K562 (cell line): Measurements from ENCODE around the gene SPTBN2. TPM values are rescaled to one million over a fixed set of nuclear protein-coding genes. Genes with fewer than 3 reads are reported as not detected.

Source experiments
- CEBPZ ChIP-seq: fragments of 150-350 bp; IDR thresholded peaks from 2 replicates; pipeline ENCODE4 v1.6.1; 2014; ENCODE audit warnings: low read depth, mild to moderate bottlenecking, low read length, borderline replicate concordance
- DNMT1 ChIP-seq: fragments of 450-650 bp; IDR thresholded peaks from 2 replicates; pipeline ENCODE4 v1.6.1; 2016; ENCODE audit warnings: antibody characterized with exemption, mild to moderate bottlenecking
- HDAC3 ChIP-seq: fragments of 450-650 bp; IDR thresholded peaks from 2 replicates; pipeline ENCODE4 v1.6.1; 2018; ENCODE audit warnings: borderline replicate concordance, mild to moderate bottlenecking, moderate library complexity; ENCODE audit not compliant: partially characterized antibody
- LARP7 ChIP-seq: fragments of 450-650 bp; IDR thresholded peaks from 2 replicates; pipeline ENCODE4 v1.6.1; 2016
- NBN ChIP-seq: fragments of 450-650 bp; IDR thresholded peaks from 2 replicates; pipeline ENCODE4 v1.6.1; 2016; ENCODE audit warnings: low read depth, mild to moderate bottlenecking
- NFE2 ChIP-seq: IDR thresholded peaks from 2 replicates; pipeline ENCODE4 v1.6.1; 2014; ENCODE audit warnings: antibody characterized with exemption, low read depth
- POLR3A ChIP-seq: IDR thresholded peaks from 2 replicates; pipeline ENCODE4 v1.6.1; 2011; ENCODE audit warnings: borderline replicate concordance, mild to moderate bottlenecking, moderate library complexity; ENCODE audit not compliant: insufficient read length, insufficient read depth; ENCODE audit errors: extremely low read depth
- RFX1 ChIP-seq: fragments of 450-650 bp; IDR thresholded peaks from 2 replicates; pipeline ENCODE4 v1.6.1; 2016; ENCODE audit warnings: mild to moderate bottlenecking, moderate library complexity
- SMARCA5 ChIP-seq: fragments of 450-650 bp; IDR thresholded peaks from 2 replicates; pipeline ENCODE4 v1.6.1; 2016
- STAT6 ChIP-seq: sonication (generic); formaldehyde crosslinking; IDR thresholded peaks from 2 replicates; pipeline ENCODE4 v1.8.1; 2023; ENCODE audit warnings: mild to moderate bottlenecking, missing genetic modification reagents
- VEZF1 ChIP-seq: fragments of 200-800 bp; sonication (Bioruptor generic); IDR thresholded peaks from 2 replicates; pipeline ENCODE4 v1.6.1; 2017; ENCODE audit warnings: missing genetic modification characterization, missing compliant biosample characterization
- YY1 ChIP-seq, 3 experiments: IDR thresholded peaks; 2 replicates each; pipeline ENCODE4 v1.6.1; 2011; ENCODE audit warnings: low read length in 2 of 3, mild to moderate bottlenecking in 2 of 3, moderate library complexity in 2 of 3, borderline replicate concordance in 1 of 3, control low read depth in 1 of 3, low read depth in 1 of 3; ENCODE audit not compliant: insufficient read depth in 3 of 3, insufficient replicate concordance in 2 of 3, control insufficient read depth in 1 of 3, insufficient read length in 1 of 3; ENCODE audit errors: extremely low read depth in 1 of 3
- ZBTB17 ChIP-seq: fragments of 450-650 bp; formaldehyde crosslinking; IDR thresholded peaks from 2 replicates; pipeline ENCODE4 v1.4.0; 2020; ENCODE audit warnings: mild to moderate bottlenecking
- ZBTB7A ChIP-seq: IDR thresholded peaks from 2 replicates; pipeline ENCODE4 v1.6.1; 2011; ENCODE audit warnings: low read depth, mild to moderate bottlenecking, low read length, moderate library complexity, borderline replicate concordance; ENCODE audit not compliant: control insufficient read depth
- ZHX1 ChIP-seq: fragments of 150-350 bp; conservative IDR thresholded peaks from 2 replicates; pipeline ENCODE4 v1.6.1; 2014; ENCODE audit warnings: low read length
- ZNF263 ChIP-seq: sonication (generic); formaldehyde crosslinking; IDR thresholded peaks from 2 replicates; pipeline ENCODE4 v1.8.0; 2022; ENCODE audit warnings: mild to moderate bottlenecking, missing genetic modification reagents, borderline replicate concordance
- ZNF57 ChIP-seq: fragments of 450-650 bp; formaldehyde crosslinking; IDR thresholded peaks from 2 replicates; pipeline ENCODE4 v1.4.0; 2020; ENCODE audit warnings: mild to moderate bottlenecking, moderate library complexity
- polyA plus RNA-seq, 8 experiments: library from polyadenylated mRNA; depleted of rRNA in 4 of 8; stranded (reverse) in 5 of 8; unstranded in 3 of 8; fragments of >200 nt; fragmentation: Nextera tagmentation in 2 of 8; fragmentation: Illumina TruSeq in 1 of 8; extraction: Ambion mirVana in 2 of 8; extraction: Trizol in 1 of 8; gene quantifications; 2 replicates each; pipeline versions ENCODE4 v1.2.1 to v1.2.3, GENCODE V29; 2011 to 2014; ENCODE audit warnings: inconsistent platforms in 1 of 8, missing spikeins in 1 of 8
- total RNA-seq, 7 experiments: library from RNA; depleted of rRNA in 6 of 7; stranded (reverse); fragments of >200 nt in 6 of 7; fragmentation: Illumina TruSeq in 2 of 7; extraction: Trizol in 2 of 7; gene quantifications; 2 replicates each; pipeline versions ENCODE4 v1.2.1 to v1.2.3, GENCODE V29; 2011 to 2021; ENCODE audit warnings: low replicate concordance in 1 of 7

SPTBN2 gene
- total and polyA plus RNA-seq, 9 of the 15 experiments (the other 6 are each of a cell fraction or from before 2014, with no cell fraction given) = 0.38 to 56.5 (median 19.7) TPM

GRCh38 chr11:66728038-66728692 is 851 bp downstream of the SPTBN2 start (continued):
- no peak for TF ChIP-seq ZHX1
- no peak for TF ChIP-seq HDAC3
- no peak for TF ChIP-seq ZNF57 (CRISPR knock-in tag)
- TF ChIP-seq YY1 (IDR thresholded peaks at IDR 0.05; ENCODE audit: borderline replicate concordance in 1 of 3, control insufficient read depth in 1 of 3, extremely low read depth in 1 of 3, insufficient read depth in 3 of 3, insufficient read length in 1 of 3, insufficient replicate concordance in 2 of 3, low read depth in 1 of 3, low read length in 2 of 3) = peak in 1 of 3 experiments; percentile 25
- peak; percentile 65; the same call in 1 of the 2 replicates for TF ChIP-seq ZBTB7A
- no peak for TF ChIP-seq LARP7
- no peak for TF ChIP-seq NBN
- TF ChIP-seq SMARCA5 = no peak
- no peak for TF ChIP-seq NFE2
- TF ChIP-seq POLR3A = no peak
- TF ChIP-seq STAT6 = no peak
- no peak for TF ChIP-seq ZBTB17
- TF ChIP-seq ZNF263 (CRISPR knock-in tag) = peak; percentile 68
- TF ChIP-seq RFX1 = peak; percentile 10; the same call in 1 of the 2 replicates
- TF ChIP-seq CEBPZ = no peak
- TF ChIP-seq VEZF1 (CRISPR knock-in tag) = peak; percentile 68
- no peak for TF ChIP-seq DNMT1
